K562 (cell line): ENCODE measurements around the gene NPHP1. TPM values are rescaled to one million over a fixed set of nuclear protein-coding genes. Genes with fewer than 3 reads are reported as not detected.

Experiments
- MGA ChIP-seq: fragments of 450-650 bp; IDR thresholded peaks from 2 replicates; pipeline ENCODE4 v1.6.1; 2016; ENCODE audit warnings: mild to moderate bottlenecking, moderate library complexity
- MTA2 ChIP-seq: fragments of 450-650 bp; IDR thresholded peaks from 2 replicates; pipeline ENCODE4 v1.6.1; 2016; ENCODE audit warnings: low read depth
- ZNF436 ChIP-seq: fragments of 250-450, 450-650 bp; sonication (Bioruptor Pico); formaldehyde crosslinking; IDR thresholded peaks from 2 replicates; pipeline ENCODE4 v1.7.0; 2020; ENCODE audit warnings: mild to moderate bottlenecking
- ZNF512 ChIP-seq: IDR thresholded peaks from 2 replicates; pipeline ENCODE4 v1.6.1; 2016; ENCODE audit warnings: missing genetic modification characterization, missing compliant biosample characterization
- polyA plus RNA-seq, 8 experiments: library from polyadenylated mRNA; depleted of rRNA in 4 of 8; stranded (reverse) in 5 of 8; unstranded in 3 of 8; fragments of >200 nt; fragmentation: Nextera tagmentation in 2 of 8; fragmentation: Illumina TruSeq in 1 of 8; extraction: Ambion mirVana in 2 of 8; extraction: Trizol in 1 of 8; gene quantifications; 2 replicates each; pipeline versions ENCODE4 v1.2.1 to v1.2.3, GENCODE V29; 2011 to 2014; ENCODE audit warnings: inconsistent platforms in 1 of 8, missing spikeins in 1 of 8
- total RNA-seq, 7 experiments: library from RNA; depleted of rRNA in 6 of 7; stranded (reverse); fragments of >200 nt in 6 of 7; fragmentation: Illumina TruSeq in 2 of 7; extraction: Trizol in 2 of 7; gene quantifications; 2 replicates each; pipeline versions ENCODE4 v1.2.1 to v1.2.3, GENCODE V29; 2011 to 2021; ENCODE audit warnings: low replicate concordance in 1 of 7

NPHP1 gene
- total and polyA plus RNA-seq, 9 of the 15 experiments (the other 6 are each of a cell fraction or from before 2014, with no cell fraction given), result 0.11 to 0.32 (median 0.20) TPM; not detected in 5

- TF ChIP-seq MGA (no peak), ZNF436 (CRISPR knock-in tag) (no peak), ZNF512 (tag) (no peak), MTA2 (no peak)
Observed at GRCh38 chr2:110153416-110153815, 51.4 kb downstream of the NPHP1 start (continued).
